Osteocyte (in vitro differentiated cells): ENCODE data around the gene MS4A4A. TPM values are rescaled to one million over a fixed set of nuclear protein-coding genes. Genes with fewer than 3 reads are reported as not detected.

ENCODE experiments used
- DNase-seq: peaks from one replicate; pipeline ENCODE4 v3.0.0; 2021; ENCODE audit warnings: mixed read lengths; ENCODE audit not compliant: unreplicated experiment; ENCODE audit errors: extremely low spot score
- H3K27ac Mint-ChIP-seq: one replicate; pipeline ENCODE4 v1.8.0; 2021; ENCODE audit warnings: mild to moderate bottlenecking, mixed read lengths; ENCODE audit not compliant: unreplicated experiment
- H3K27me3 Mint-ChIP-seq: one replicate; pipeline ENCODE4 v1.8.0; 2021; ENCODE audit warnings: mixed read lengths; ENCODE audit not compliant: unreplicated experiment
- H3K36me3 Mint-ChIP-seq: one replicate; pipeline ENCODE4 v1.8.0; 2021; ENCODE audit warnings: mixed read lengths; ENCODE audit not compliant: unreplicated experiment
- H3K4me1 Mint-ChIP-seq: one replicate; pipeline ENCODE4 v1.8.0; 2021; ENCODE audit warnings: mixed read lengths; ENCODE audit not compliant: unreplicated experiment
- H3K4me3 Mint-ChIP-seq: one replicate; pipeline ENCODE4 v1.8.0; 2021; ENCODE audit warnings: mild to moderate bottlenecking, moderate library complexity, mixed read lengths; ENCODE audit not compliant: unreplicated experiment
- H3K9me3 Mint-ChIP-seq: one replicate; pipeline ENCODE4 v1.8.0; 2021; ENCODE audit warnings: mixed read lengths; ENCODE audit not compliant: unreplicated experiment
- CTCF ChIP-seq: fragments of 200-600 bp; sonication (generic); IDR thresholded peaks from 2 replicates; pipeline ENCODE4 v1.5.0; 2021; ENCODE audit warnings: antibody characterized with exemption, mild to moderate bottlenecking, moderate library complexity
- total RNA-seq: library from RNA; stranded (reverse); gene quantifications from 2 replicates; pipeline ENCODE4 v1.2.1, GENCODE V29; 2021

The MS4A4A gene
- total RNA-seq, 1 donor from 2014 or later, result not detected

GRCh38 chr11:60310407-60310998, 30.0 kb downstream of the MS4A4A start:
- TF ChIP-seq CTCF, result no peak
- Mint-ChIP-seq H3K27me3 (no peaks in the 10 kb centered on the region), H3K36me3 (no peaks in the 10 kb centered on the region), H3K4me1 (peaks cover 24% of the 10 kb centered on the region), H3K9me3 (no peaks in the 10 kb centered on the region), H3K27ac (no peak overlapping the region), H3K4me3 (no peak overlapping the region)
- DNase-seq, result no peak

DNA sequence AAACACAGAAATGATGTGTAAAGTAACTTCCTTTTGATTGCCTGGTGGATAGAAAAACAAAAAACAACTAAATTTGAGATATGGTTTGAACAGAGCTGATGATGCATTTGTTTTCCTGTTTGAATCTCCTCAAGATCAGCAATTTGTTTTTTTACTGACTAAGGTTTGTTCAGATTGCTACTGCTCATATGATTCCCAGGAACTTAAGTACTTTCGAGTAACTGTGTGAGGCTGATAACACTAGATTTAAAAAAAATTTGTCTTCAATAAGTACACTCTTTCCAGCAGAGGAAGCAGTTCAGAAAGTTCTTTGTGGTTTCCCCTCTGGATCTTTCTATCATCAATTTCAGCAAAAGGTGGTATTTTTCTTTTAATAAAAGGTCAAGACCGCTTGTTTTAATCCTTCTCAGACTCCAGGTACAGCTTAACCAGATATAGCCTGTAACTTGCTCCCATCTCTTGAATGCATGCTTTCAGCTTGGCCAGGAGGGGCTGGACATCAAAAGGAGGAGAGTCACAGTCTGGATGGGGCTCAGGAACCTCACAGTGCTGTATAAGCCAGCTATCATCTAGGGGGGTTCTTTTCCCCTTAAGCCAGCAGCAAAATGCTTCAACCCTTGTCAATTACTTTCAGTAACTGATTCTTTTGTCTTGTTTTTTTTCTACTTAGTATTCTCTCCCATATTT, 34.3 kb downstream of the MS4A4A start:
- Mint-ChIP-seq H3K9me3 (peaks cover 3% of the 10 kb centered on the region), H3K27ac (no peak overlapping the region), H3K4me3 (no peak overlapping the region), H3K4me1 (peaks cover 5% of the 10 kb centered on the region), H3K27me3 (no peaks in the 10 kb centered on the region), H3K36me3 (no peaks in the 10 kb centered on the region)
- no peak for DNase-seq
- no peak for TF ChIP-seq CTCF

GRCh38 chr11:60315871-60316270, 35.4 kb downstream of the MS4A4A start:
- no peak overlapping the region for H3K27ac Mint-ChIP-seq
- H3K4me3 Mint-ChIP-seq, result no peak overlapping the region
- H3K36me3 Mint-ChIP-seq, result no peaks in the 10 kb centered on the region
- no peak for TF ChIP-seq CTCF
- peaks cover 5% of the 10 kb centered on the region for H3K4me1 Mint-ChIP-seq
- DNase-seq, result no peak
- H3K9me3 Mint-ChIP-seq, result peaks cover 10% of the 10 kb centered on the region
- no peaks in the 10 kb centered on the region for H3K27me3 Mint-ChIP-seq

GRCh38 chr11:60316317-60316716, 35.9 kb downstream of the MS4A4A start:
- Mint-ChIP-seq H3K27ac (no peak overlapping the region), H3K36me3 (no peaks in the 10 kb centered on the region), H3K27me3 (no peaks in the 10 kb centered on the region), H3K4me3 (no peak overlapping the region), H3K9me3 (peaks cover 10% of the 10 kb centered on the region), H3K4me1 (peaks cover 5% of the 10 kb centered on the region)
- no peak for DNase-seq
- TF ChIP-seq CTCF, result no peak

GRCh38 chr11:60318726-60319125, 38.3 kb downstream of the MS4A4A start:
- no peak for TF ChIP-seq CTCF
- H3K27ac Mint-ChIP-seq, result no peak overlapping the region
- no peak overlapping the region for H3K4me3 Mint-ChIP-seq

More at GRCh38 chr11:60318726-60319125, 38.3 kb downstream of the MS4A4A start:
- peaks cover 5% of the 10 kb centered on the region for H3K4me1 Mint-ChIP-seq
- H3K9me3 Mint-ChIP-seq, result peaks cover 12% of the 10 kb centered on the region
- DNase-seq, result no peak
- H3K36me3 Mint-ChIP-seq, result no peaks in the 10 kb centered on the region
- H3K27me3 Mint-ChIP-seq, result peaks cover 2% of the 10 kb centered on the region
